Osteoblast (primary cell): ENCODE results near the gene KLHDC10. TPM values are rescaled to one million over a fixed set of nuclear protein-coding genes. Genes with fewer than 3 reads are reported as not detected.

Source experiments
- DNase-seq: peaks from one replicate; pipeline ENCODE4 v3.0.0; 2011; ENCODE audit warnings: low spot score, mixed read lengths; ENCODE audit not compliant: insufficient read length; ENCODE audit errors: missing footprints
- H2AFZ ChIP-seq: 2 replicates; pipeline ENCODE4 v1.6.0; 2011; ENCODE audit warnings: mild to moderate bottlenecking, low read length
- H3K27ac ChIP-seq: 2 replicates; pipeline ENCODE4 v1.5.1; 2011; ENCODE audit warnings: mild to moderate bottlenecking, low read depth, low read length, moderate library complexity
- H3K27me3 ChIP-seq: 2 replicates; pipeline ENCODE4 v1.6.0; 2012; ENCODE audit warnings: mild to moderate bottlenecking, control low read depth, inconsistent platforms, low read length, moderate library complexity; ENCODE audit not compliant: insufficient read depth
- H3K36me3 ChIP-seq: 2 replicates; pipeline ENCODE4 v1.5.1; 2011; ENCODE audit warnings: mild to moderate bottlenecking, low read length, control low read depth, moderate library complexity; ENCODE audit not compliant: insufficient read depth
- H3K4me1 ChIP-seq: 2 replicates; pipeline ENCODE4 v1.5.1; 2011; ENCODE audit warnings: mild to moderate bottlenecking, low read length, control low read depth, moderate library complexity; ENCODE audit not compliant: insufficient read depth
- H3K4me2 ChIP-seq: 2 replicates; pipeline ENCODE4 v1.6.0; 2011; ENCODE audit warnings: mild to moderate bottlenecking, low read length; ENCODE audit not compliant: insufficient read depth
- H3K4me3 ChIP-seq: fragments of 200-600 bp; sonication (generic); 3 replicates; pipeline ENCODE4 v1.5.1; 2012; ENCODE audit warnings: mild to moderate bottlenecking, low read length, inconsistent platforms; ENCODE audit not compliant: insufficient read depth
- H3K79me2 ChIP-seq: 2 replicates; pipeline ENCODE4 v1.6.0; 2012; ENCODE audit warnings: mild to moderate bottlenecking, low read length, control low read depth, inconsistent platforms; ENCODE audit not compliant: insufficient read depth
- H3K9me3 ChIP-seq: 2 replicates; pipeline ENCODE4 v1.5.1; 2011; ENCODE audit warnings: low read depth, low read length, control low read depth
- H4K20me1 ChIP-seq: 2 replicates; pipeline ENCODE4 v1.6.0; 2012; ENCODE audit warnings: mild to moderate bottlenecking, low read length, control low read depth; ENCODE audit not compliant: insufficient read depth
- CTCF ChIP-seq: IDR thresholded peaks from 2 replicates; pipeline ENCODE4 v1.5.1; 2011; ENCODE audit warnings: mild to moderate bottlenecking, low read depth, low read length, moderate library complexity; ENCODE audit errors: extremely low read depth
- total RNA-seq: library from RNA; depleted of rRNA; stranded (reverse); fragments of >200 nt; gene quantifications from 2 replicates; pipeline ENCODE4 v1.2.3, GENCODE V29; 2012

The KLHDC10 gene
- total RNA-seq, 1 donor, result 32.6 TPM

GRCh38 chr7:130113887-130114286 is 43.6 kb downstream of the KLHDC10 start:
- peaks cover 7% of the 10 kb centered on the region for H3K36me3 ChIP-seq
- no peak for DNase-seq
- no peaks in the 10 kb centered on the region for H3K27me3 ChIP-seq
- TF ChIP-seq CTCF, result no peak
- no peaks in the 10 kb centered on the region for H3K9me3 ChIP-seq
- H3K79me2 ChIP-seq, result no peaks in the 10 kb centered on the region
- no peaks in the 10 kb centered on the region for H4K20me1 ChIP-seq
- no peak overlapping the region for H2AFZ ChIP-seq
- H3K4me2 ChIP-seq, result no peak overlapping the region
- H3K4me1 ChIP-seq, result no peaks in the 10 kb centered on the region
- no peak overlapping the region for H3K4me3 ChIP-seq
- no peak overlapping the region for H3K27ac ChIP-seq

- no peak for TF ChIP-seq CTCF
- no peak for DNase-seq
- Histone ChIP-seq H4K20me1 (no peaks in the 10 kb centered on the region), H3K27ac (no peak overlapping the region), H3K4me2 (no peak overlapping the region), H3K36me3 (peaks cover 7% of the 10 kb centered on the region), H3K9me3 (no peaks in the 10 kb centered on the region), H3K79me2 (no peaks in the 10 kb centered on the region), H2AFZ (no peak overlapping the region), H3K4me1 (no peaks in the 10 kb centered on the region), H3K4me3 (no peak overlapping the region), H3K27me3 (no peaks in the 10 kb centered on the region)
Measured at GRCh38 chr7:130114374-130114773, 44.0 kb downstream of the KLHDC10 start.

- Histone ChIP-seq H3K27me3 (no peaks in the 10 kb centered on the region), H3K4me2 (no peak overlapping the region), H2AFZ (no peak overlapping the region), H3K79me2 (no peaks in the 10 kb centered on the region), H4K20me1 (no peaks in the 10 kb centered on the region), H3K36me3 (peaks cover 8% of the 10 kb centered on the region), H3K4me1 (no peaks in the 10 kb centered on the region), H3K9me3 (no peaks in the 10 kb centered on the region), H3K27ac (no peak overlapping the region), H3K4me3 (no peak overlapping the region)
- no peak for TF ChIP-seq CTCF
- peak; percentile 50 for DNase-seq
Measured at GRCh38 chr7:130114776-130115175, 44.4 kb downstream of the KLHDC10 start.

- H3K27ac ChIP-seq, result no peak overlapping the region
- no peak overlapping the region for H3K4me3 ChIP-seq
- no peaks in the 10 kb centered on the region for H3K4me1 ChIP-seq
- H4K20me1 ChIP-seq, result no peaks in the 10 kb centered on the region
- peaks cover 21% of the 10 kb centered on the region for H3K36me3 ChIP-seq
- no peaks in the 10 kb centered on the region for H3K79me2 ChIP-seq
- H2AFZ ChIP-seq, result no peak overlapping the region
- DNase-seq, result no peak
- no peaks in the 10 kb centered on the region for H3K9me3 ChIP-seq
- TF ChIP-seq CTCF, result no peak
- no peaks in the 10 kb centered on the region for H3K27me3 ChIP-seq
- H3K4me2 ChIP-seq, result no peak overlapping the region
Measured at GRCh38 chr7:130118294-130118693, 48.0 kb downstream of the KLHDC10 start.
